ENCODE results near the gene CCSER1. TPM values are rescaled to one million over a fixed set of nuclear protein-coding genes. Genes with fewer than 3 reads are reported as not detected.

The CCSER1 gene
- polyA plus RNA-seq, 3 donors = 0.09 to 0.75 (median 0.13) TPM

GRCh38 chr4:90852237-90852636 is 725.0 kb downstream of the CCSER1 start:
- no peaks in the 10 kb centered on the region for H3K27me3 ChIP-seq (ENCODE audit: control insufficient read depth in 2 of 2, insufficient read depth in 2 of 2, low read length in 2 of 2)
- H3K4me2 ChIP-seq (replicated peaks; ENCODE audit: extremely low read depth, low read length, poor library complexity, severe bottlenecking) = no peak overlapping the region
- H3K4me1 ChIP-seq (ENCODE audit: control insufficient read depth in 1 of 2, insufficient read depth in 2 of 2, low read length in 2 of 2) = no peaks in the 10 kb centered on the region
- H3K9ac ChIP-seq (ENCODE audit: insufficient read depth, low read length, poor library complexity, severe bottlenecking) = no peak overlapping the region
- Mint-ChIP-seq H3K4me1 (no peaks in the 10 kb centered on the region), H3K36me3 (no peaks in the 10 kb centered on the region), H3K27me3 (ENCODE audit: low read depth in 3 of 3) (no peaks in the 10 kb centered on the region), H3K9me3 (peaks cover 0 to 10% (median 2%) of the 10 kb centered on the region in 7 donors), H3K27ac (no peak overlapping the region), H3K4me3 (no peak overlapping the region)
- no peaks in the 10 kb centered on the region for H3K79me2 ChIP-seq (ENCODE audit: insufficient read depth, low read length)
- no peaks in the 10 kb centered on the region for H4K20me1 ChIP-seq (ENCODE audit: insufficient read depth, low read length)
- intact Hi-C loops (cut with micrococcal nuclease) = no loop called here
- no peak for TF ChIP-seq CTCF (IDR thresholded peaks at IDR 0.05)
- 92% methylated on average over 2 of the region's 4 CpGs for WGBS (ENCODE audit: insufficient coverage)
- peaks cover 0 to 6% of the 10 kb centered on the region in 2 donors for H3K9me3 ChIP-seq (replicated peaks in 1 of 2; ENCODE audit: control insufficient read depth in 1 of 2, insufficient read depth in 1 of 2, low read length in 2 of 2)
- no peak overlapping the region for H2AFZ ChIP-seq (ENCODE audit: insufficient read depth, low read depth, low read length, poor library complexity, severe bottlenecking)
- H3K36me3 ChIP-seq (replicated peaks in 1 of 2; ENCODE audit: control insufficient read depth in 1 of 2, insufficient read depth in 2 of 2, low read length in 2 of 2) = no peaks in the 10 kb centered on the region
- DNase-seq = no peak
- H3K27ac ChIP-seq (ENCODE audit: low read depth in 1 of 2, low read length in 2 of 2) = no peak overlapping the region
- H3K4me3 ChIP-seq (replicated peaks in 1 of 3; ENCODE audit: low read depth in 2 of 3, low read length in 3 of 3) = no peak overlapping the region

- Histone ChIP-seq H3K27ac (ENCODE audit: low read depth in 1 of 2, low read length in 2 of 2) (no peak overlapping the region), H2AFZ (ENCODE audit: insufficient read depth, low read depth, low read length, poor library complexity, severe bottlenecking) (no peak overlapping the region), H3K36me3 (replicated peaks in 1 of 2; ENCODE audit: control insufficient read depth in 1 of 2, insufficient read depth in 2 of 2, low read length in 2 of 2) (no peaks in the 10 kb centered on the region), H3K4me2 (replicated peaks; ENCODE audit: extremely low read depth, low read length, poor library complexity, severe bottlenecking) (no peak overlapping the region), H3K9me3 (replicated peaks in 1 of 2; ENCODE audit: control insufficient read depth in 1 of 2, insufficient read depth in 1 of 2, low read length in 2 of 2) (peaks cover 0 to 2% of the 10 kb centered on the region in 2 donors), H3K27me3 (ENCODE audit: control insufficient read depth in 2 of 2, insufficient read depth in 2 of 2, low read length in 2 of 2) (no peaks in the 10 kb centered on the region), H3K9ac (ENCODE audit: insufficient read depth, low read length, poor library complexity, severe bottlenecking) (no peak overlapping the region), H3K4me1 (ENCODE audit: control insufficient read depth in 1 of 2, insufficient read depth in 2 of 2, low read length in 2 of 2) (no peaks in the 10 kb centered on the region), H3K79me2 (ENCODE audit: insufficient read depth, low read length) (no peaks in the 10 kb centered on the region), H3K4me3 (replicated peaks in 1 of 3; ENCODE audit: low read depth in 2 of 3, low read length in 3 of 3) (no peak overlapping the region), H4K20me1 (ENCODE audit: insufficient read depth, low read length) (no peaks in the 10 kb centered on the region)
- intact Hi-C loops (cut with micrococcal nuclease) = no loop called here
- Mint-ChIP-seq H3K4me3 (no peak overlapping the region), H3K27me3 (ENCODE audit: low read depth in 3 of 3) (no peaks in the 10 kb centered on the region), H3K9me3 (peaks cover 0 to 5% (median 2%) of the 10 kb centered on the region in 7 donors), H3K36me3 (no peaks in the 10 kb centered on the region), H3K4me1 (no peaks in the 10 kb centered on the region), H3K27ac (no peak overlapping the region)
- TF ChIP-seq CTCF (IDR thresholded peaks at IDR 0.05) = no peak
- no peak for DNase-seq
These were observed 727.9 kb downstream of the CCSER1 start for GRCh38 chr4:90855111-90855510.

All from CD14-positive monocyte (primary cell).